Stomach (tissue), 9 donors: ENCODE results near the gene THEM4. TPM values are rescaled to one million over a fixed set of nuclear protein-coding genes. Genes with fewer than 3 reads are reported as not detected.

ENCODE experiments used
- DNase-seq, 2 donors: peaks; one replicate each; pipeline versions ENCODE4 v3.0.0 to v3.0.0-alpha.2; 2013 to 2019
- H3K27ac ChIP-seq, 5 donors: fragments of 200-600 bp in 4 of 5; sonication (generic) in 4 of 5; one replicate each; pipeline ENCODE4 v1.5.1; 2013 to 2019; ENCODE audit warnings: mild to moderate bottlenecking in 1 of 5, moderate library complexity in 1 of 5
- H3K27me3 ChIP-seq, 3 donors: fragments of 200-600 bp; sonication (generic); one replicate each; pipeline ENCODE4 v1.5.1; 2017 to 2019; ENCODE audit warnings: mixed run types in 1 of 3
- H3K36me3 ChIP-seq, 4 donors: fragments of 200-600 bp; sonication (generic); 1 replicate in 3 of 4; 2 replicates in 1 of 4; pipeline ENCODE4 v1.5.1; 2016 to 2019
- H3K4me1 ChIP-seq, 4 donors: fragments of 200-600 bp; sonication (generic); one replicate each; pipeline ENCODE4 v1.5.1; 2016 to 2019
- H3K4me3 ChIP-seq, 4 donors: fragments of 200-600 bp; sonication (generic) in 3 of 4; one replicate each; pipeline ENCODE4 v1.5.1; 2016 to 2019; ENCODE audit warnings: mild to moderate bottlenecking in 1 of 4
- H3K9me3 ChIP-seq, 4 donors: fragments of 200-600 bp; sonication (generic); one replicate each; pipeline ENCODE4 v1.5.1; 2016 to 2019
- EP300 ChIP-seq: sonication (generic); formaldehyde crosslinking; IDR thresholded peaks from one replicate; pipeline ENCODE4 v1.6.1; 2017; ENCODE audit warnings: antibody characterized with exemption
- POLR2A ChIP-seq, 4 donors: fragments of 450-650 bp; IDR thresholded peaks; one replicate each; pipeline ENCODE4 v1.6.1; 2016; ENCODE audit warnings: antibody characterized with exemption in 4 of 4, control low read depth in 2 of 4, mild to moderate bottlenecking in 1 of 4, moderate library complexity in 1 of 4
- POLR2AphosphoS5 ChIP-seq, 3 donors: sonication (generic); formaldehyde crosslinking; IDR thresholded peaks; one replicate each; pipeline ENCODE4 v1.6.1; 2016; ENCODE audit warnings: antibody characterized with exemption in 3 of 3
- WGBS, 5 donors: extraction: QIAGEN DNeasy Blood & Tissue Kit in 3 of 5; methylation state at CpG; one replicate each; pipeline versions ENCODE4 v1.1.5 to v1.1.7; 2013 to 2018; 5-methylcytosine and 5-hydroxymethylcytosine counted together
- intact Hi-C: fragments of 100-400 bp; cut with DNase I; formaldehyde crosslinking; loops from one replicate; pipeline ENCODE4 v1.15.1; 2023; ENCODE audit warnings: low total_unique reads
- polyA plus RNA-seq, 3 donors: library from polyadenylated mRNA; stranded (reverse); fragments of 200-250 nt; gene quantifications; one replicate each; pipeline ENCODE4 v1.2.3, GENCODE V29; 2013
- total RNA-seq, 5 donors: library from RNA; depleted of rRNA; stranded (reverse); fragments of >200 nt; gene quantifications; one replicate each; pipeline versions ENCODE4 v1.1.0 to v1.2.3, GENCODE V29; 2014 to 2016
- TF ChIP-seq, protein P1 (sequence below), 7 experiments: fragments of 450-650 bp in 4 of 7; fragments of 200-600 bp in 3 of 7; sonication (generic) in 3 of 7; IDR thresholded peaks; one replicate each; pipeline ENCODE4 v1.5.1; 2016 to 2019; ENCODE audit warnings: antibody characterized with exemption in 7 of 7, control low read depth in 2 of 7, mild to moderate bottlenecking in 1 of 7
- donor health status: healthy with polysubstance abuse.
- donor health status: Bipolar disorder and iron deficiency.
- donor health status: healthy.

The THEM4 gene
- total and polyA plus RNA-seq, 8 donors, result 0.89 to 48.4 (median 11.1) TPM

GRCh38 chr1:151953409-151954094, 44.2 kb upstream of the THEM4 start:
- Histone ChIP-seq H3K27me3 (no peaks in the 10 kb centered on the region), H3K9me3 (no peaks in the 10 kb centered on the region), H3K36me3 (no peaks in the 10 kb centered on the region), H3K4me1 (no peaks in the 10 kb centered on the region), H3K4me3 (no peak overlapping the region), H3K27ac (peak overlapping the region in 1 of 5 donors; percentile 17)
- TF ChIP-seq EP300, result no peak
- TF ChIP-seq, protein P1, sequence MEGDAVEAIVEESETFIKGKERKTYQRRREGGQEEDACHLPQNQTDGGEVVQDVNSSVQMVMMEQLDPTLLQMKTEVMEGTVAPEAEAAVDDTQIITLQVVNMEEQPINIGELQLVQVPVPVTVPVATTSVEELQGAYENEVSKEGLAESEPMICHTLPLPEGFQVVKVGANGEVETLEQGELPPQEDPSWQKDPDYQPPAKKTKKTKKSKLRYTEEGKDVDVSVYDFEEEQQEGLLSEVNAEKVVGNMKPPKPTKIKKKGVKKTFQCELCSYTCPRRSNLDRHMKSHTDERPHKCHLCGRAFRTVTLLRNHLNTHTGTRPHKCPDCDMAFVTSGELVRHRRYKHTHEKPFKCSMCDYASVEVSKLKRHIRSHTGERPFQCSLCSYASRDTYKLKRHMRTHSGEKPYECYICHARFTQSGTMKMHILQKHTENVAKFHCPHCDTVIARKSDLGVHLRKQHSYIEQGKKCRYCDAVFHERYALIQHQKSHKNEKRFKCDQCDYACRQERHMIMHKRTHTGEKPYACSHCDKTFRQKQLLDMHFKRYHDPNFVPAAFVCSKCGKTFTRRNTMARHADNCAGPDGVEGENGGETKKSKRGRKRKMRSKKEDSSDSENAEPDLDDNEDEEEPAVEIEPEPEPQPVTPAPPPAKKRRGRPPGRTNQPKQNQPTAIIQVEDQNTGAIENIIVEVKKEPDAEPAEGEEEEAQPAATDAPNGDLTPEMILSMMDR (IDR thresholded peaks at IDR 0.05), result no peak
- no peak for TF ChIP-seq POLR2A (IDR thresholded peaks at IDR 0.05)
- no peak for TF ChIP-seq POLR2AphosphoS5 (IDR thresholded peaks at IDR 0.05)
- WGBS, 5 donors, result 39 to 61% (median 51%) methylated on average over 7 of the region's 7 CpGs
- no peak for DNase-seq
- intact Hi-C loops, result no loop called here

GRCh38 chr1:151952811-151953210, 43.5 kb upstream of the THEM4 start:
- Histone ChIP-seq H3K4me1 (no peaks in the 10 kb centered on the region), H3K9me3 (no peaks in the 10 kb centered on the region), H3K4me3 (no peak overlapping the region), H3K27me3 (no peaks in the 10 kb centered on the region), H3K36me3 (no peaks in the 10 kb centered on the region), H3K27ac (no peak overlapping the region)
- DNase-seq, result no peak
- TF ChIP-seq EP300 (no peak), POLR2A (IDR thresholded peaks at IDR 0.05) (no peak), POLR2AphosphoS5 (IDR thresholded peaks at IDR 0.05) (no peak)
- TF ChIP-seq, protein P1 (IDR thresholded peaks at IDR 0.05), result no peak
- intact Hi-C loops, result no loop called here
- WGBS, 5 donors, result 52 to 72% (median 54%) methylated on average over 1 of the region's 1 CpG

- no peak for DNase-seq
- WGBS, 5 donors, result 92 to 95% (median 93%) methylated on average over 17 to 18 of the region's 18 CpGs
- intact Hi-C loops, result no loop called here
These were observed 40.3 kb upstream of the THEM4 start for GRCh38 chr1:151949371-151950193.

DNA sequence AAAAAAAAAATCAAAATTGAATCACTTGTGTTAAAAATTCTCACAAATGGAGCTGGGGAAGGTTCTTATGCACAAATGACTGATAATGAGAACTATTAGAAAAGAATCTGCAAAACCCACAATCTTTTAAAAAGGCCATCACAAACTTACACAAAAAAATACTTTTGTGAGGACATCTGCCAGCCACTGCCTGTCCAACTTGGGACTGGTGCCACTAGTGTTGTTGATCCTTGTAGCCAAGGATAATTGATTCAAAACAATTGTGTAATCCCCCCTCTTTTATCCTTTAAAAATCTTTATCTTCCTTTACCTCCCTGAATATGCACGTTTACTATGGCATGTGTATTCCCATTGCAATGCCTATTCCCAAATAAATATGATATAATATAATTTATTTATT, 39.2 kb upstream of the THEM4 start:
- WGBS, 5 donors, result 74 to 100% (median 85%) methylated on average over 1 of the region's 1 CpG
- H3K4me3 ChIP-seq, result no peak overlapping the region
- H3K27me3 ChIP-seq, result no peaks in the 10 kb centered on the region
- intact Hi-C loops, result no loop called here
- no peaks in the 10 kb centered on the region for H3K9me3 ChIP-seq
- peaks cover 18 to 32% (median 29%) of the 10 kb centered on the region in 4 donors for H3K4me1 ChIP-seq
- no peaks in the 10 kb centered on the region for H3K36me3 ChIP-seq
- TF ChIP-seq, protein P1 (IDR thresholded peaks at IDR 0.05), result no peak
- TF ChIP-seq POLR2AphosphoS5 (IDR thresholded peaks at IDR 0.05), result no peak
- no peak for TF ChIP-seq EP300
- no peak for TF ChIP-seq POLR2A (IDR thresholded peaks at IDR 0.05)
- no peak overlapping the region for H3K27ac ChIP-seq
- no peak for DNase-seq

More at GRCh38 chr1:151949371-151950193, 40.3 kb upstream of the THEM4 start:
- H3K4me1 ChIP-seq, result peaks cover 15 to 23% (median 19%) of the 10 kb centered on the region in 4 donors
- no peak overlapping the region for H3K4me3 ChIP-seq
- no peaks in the 10 kb centered on the region for H3K36me3 ChIP-seq
- no peak overlapping the region for H3K27ac ChIP-seq
- TF ChIP-seq, protein P1 (IDR thresholded peaks at IDR 0.05), result no peak
- TF ChIP-seq POLR2A (IDR thresholded peaks at IDR 0.05) (no peak), EP300 (no peak), POLR2AphosphoS5 (IDR thresholded peaks at IDR 0.05) (no peak)
- no peaks in the 10 kb centered on the region for H3K27me3 ChIP-seq
- H3K9me3 ChIP-seq, result no peaks in the 10 kb centered on the region
